Activated CD8-positive, alpha-beta memory T cell treated with anti-CD3 and anti-CD28 coated beads, Interleukin-2, amount 50 U/mL, for 48 hours (primary cell): Measurements from ENCODE around the gene TRO.

Experiments used
- DNase-seq: peaks from one replicate; pipeline ENCODE4 v3.0.0-alpha.2; 2020

The TRO gene

GRCh38 chrX:54920610-54921426 lies at the start of gene TRO:
Gene TRO (plus strand): TSS chrX:54920824. CDS start chrX:54922247, 1,423 bp downstream.
- no peak for DNase-seq

DNA sequence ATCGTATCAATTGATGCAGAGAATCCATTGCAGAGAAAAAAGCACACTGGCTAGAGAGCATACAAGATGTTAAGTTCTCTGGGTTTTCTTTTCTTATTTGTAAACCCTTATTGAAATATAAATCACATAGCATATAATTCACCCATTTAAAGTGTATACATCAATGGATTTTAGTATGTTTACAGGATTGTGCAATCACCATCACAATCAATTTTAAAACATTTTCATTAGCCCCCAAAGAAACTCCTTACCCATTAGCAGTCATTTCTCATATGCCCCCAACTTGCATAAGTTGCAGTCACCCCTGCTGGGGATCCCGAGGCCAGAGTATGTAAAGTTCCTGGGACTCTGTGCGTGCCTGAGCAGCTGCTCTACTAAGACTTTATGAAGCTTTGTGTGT lies 34.9 kb upstream of the TRO start:
- no peak for DNase-seq

DNA sequence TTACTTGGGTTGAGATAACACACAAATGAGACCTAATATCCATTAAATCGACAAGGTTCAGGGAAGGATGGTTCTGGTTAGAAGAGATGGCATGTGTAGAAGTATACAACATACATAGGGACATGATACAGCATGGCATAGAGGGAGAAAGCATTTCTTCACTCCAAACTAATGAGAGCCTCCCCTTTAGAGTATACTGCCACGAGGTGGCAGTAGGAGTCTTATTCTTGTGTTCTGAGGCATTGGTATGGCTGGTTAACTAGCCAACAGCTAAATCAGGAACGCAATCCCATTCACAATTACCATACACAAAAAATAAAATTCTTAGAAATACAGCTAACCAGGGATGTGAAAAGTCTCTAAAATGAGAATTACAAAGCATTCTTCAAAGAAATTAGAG lies 29.1 kb upstream of the TRO start:
- no peak for DNase-seq

DNA sequence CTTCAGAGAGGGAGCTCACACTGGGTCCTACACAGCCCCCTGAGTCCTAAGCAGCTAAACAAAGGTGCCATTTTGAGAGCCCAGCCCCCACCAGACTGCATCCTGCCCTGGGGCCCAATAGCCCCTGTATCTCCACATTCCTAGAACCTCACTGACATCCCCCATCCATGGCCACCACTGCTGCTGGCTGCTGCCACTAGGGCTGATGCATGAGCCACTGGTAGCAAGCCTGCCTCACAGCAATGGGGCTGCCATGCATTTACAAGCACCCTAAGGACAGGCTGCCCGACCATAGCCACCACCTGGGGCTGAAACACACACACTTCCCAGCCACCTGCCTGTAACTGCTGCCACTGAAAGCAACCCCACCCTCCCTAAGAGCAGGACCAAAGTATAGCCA lies 26.5 kb upstream of the TRO start:
- DNase-seq: no peak

- no peak for DNase-seq
Measured at GRCh38 chrX:54909941-54910340, 10.7 kb upstream of the TRO start.

- peak; percentile 78 for DNase-seq
Measured at GRCh38 chrX:54921427-54922021, 900 bp downstream of the TRO start.

GRCh38 chrX:54922547-54922946 lies 1.9 kb downstream of the TRO start:
- DNase-seq: no peak

DNA sequence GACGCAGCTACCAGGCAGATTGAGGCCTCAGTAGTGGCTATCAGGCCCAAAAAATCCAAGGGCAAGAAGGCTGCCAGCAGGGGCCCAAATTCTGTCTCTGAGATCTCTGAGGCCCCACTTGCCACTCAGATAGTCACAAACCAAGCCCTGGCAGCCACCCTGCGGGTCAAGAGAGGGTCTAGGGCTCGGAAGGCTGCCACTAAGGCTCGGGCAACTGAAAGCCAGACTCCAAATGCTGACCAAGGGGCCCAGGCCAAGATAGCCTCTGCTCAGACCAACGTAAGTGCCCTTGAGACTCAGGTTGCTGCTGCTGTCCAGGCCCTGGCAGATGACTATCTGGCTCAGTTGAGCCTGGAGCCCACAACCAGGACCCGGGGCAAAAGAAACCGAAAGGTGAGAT lies 2.8 kb downstream of the TRO start:
- DNase-seq: no peak

DNA sequence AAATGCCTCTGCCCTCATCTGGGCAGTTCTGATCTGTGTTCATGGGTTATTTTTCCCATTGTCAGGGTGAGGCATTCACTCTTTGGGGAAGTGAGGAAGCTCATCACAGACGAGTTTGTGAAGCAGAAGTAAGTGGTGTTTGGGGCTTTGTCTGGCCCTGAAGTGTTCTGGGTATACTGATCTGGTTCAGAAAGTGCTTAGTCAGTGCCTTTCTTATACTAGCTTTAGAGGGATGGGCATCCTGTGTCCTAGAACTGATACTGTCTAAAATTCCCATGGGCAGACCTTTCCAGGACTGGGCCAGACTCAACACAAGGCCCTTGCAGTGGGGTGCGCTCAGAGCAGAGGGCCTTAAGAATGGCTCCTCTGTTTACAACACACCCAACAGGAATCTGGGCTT lies 6.4 kb downstream of the TRO start:
- no peak for DNase-seq

GRCh38 chrX:54928876-54929275 lies 8.3 kb downstream of the TRO start:
- no peak for DNase-seq

DNA sequence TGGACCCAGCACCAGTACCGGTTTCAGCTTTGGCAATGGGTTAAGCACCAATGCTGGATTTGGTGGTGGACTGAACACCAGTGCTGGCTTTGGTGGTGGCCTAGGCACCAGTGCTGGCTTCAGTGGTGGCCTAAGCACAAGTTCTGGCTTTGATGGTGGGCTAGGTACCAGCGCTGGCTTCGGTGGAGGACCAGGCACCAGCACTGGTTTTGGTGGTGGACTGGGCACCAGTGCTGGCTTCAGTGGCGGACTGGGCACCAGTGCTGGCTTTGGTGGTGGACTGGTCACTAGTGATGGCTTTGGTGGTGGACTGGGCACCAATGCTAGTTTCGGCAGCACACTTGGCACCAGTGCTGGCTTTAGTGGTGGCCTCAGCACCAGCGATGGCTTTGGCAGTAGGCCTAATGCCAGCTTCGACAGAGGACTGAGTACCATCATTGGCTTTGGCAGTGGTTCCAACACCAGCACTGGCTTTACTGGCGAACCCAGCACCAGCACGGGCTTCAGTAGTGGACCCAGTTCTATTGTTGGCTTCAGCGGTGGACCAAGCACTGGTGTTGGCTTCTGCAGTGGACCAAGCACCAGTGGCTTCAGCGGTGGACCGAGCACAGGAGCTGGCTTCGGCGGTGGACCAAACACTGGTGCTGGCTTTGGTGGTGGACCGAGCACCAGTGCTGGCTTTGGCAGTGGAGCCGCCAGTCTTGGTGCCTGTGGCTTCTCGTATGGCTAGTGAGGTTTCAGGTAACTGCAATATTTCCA lies 9.8 kb downstream of the TRO start:
- no peak for DNase-seq

DNA sequence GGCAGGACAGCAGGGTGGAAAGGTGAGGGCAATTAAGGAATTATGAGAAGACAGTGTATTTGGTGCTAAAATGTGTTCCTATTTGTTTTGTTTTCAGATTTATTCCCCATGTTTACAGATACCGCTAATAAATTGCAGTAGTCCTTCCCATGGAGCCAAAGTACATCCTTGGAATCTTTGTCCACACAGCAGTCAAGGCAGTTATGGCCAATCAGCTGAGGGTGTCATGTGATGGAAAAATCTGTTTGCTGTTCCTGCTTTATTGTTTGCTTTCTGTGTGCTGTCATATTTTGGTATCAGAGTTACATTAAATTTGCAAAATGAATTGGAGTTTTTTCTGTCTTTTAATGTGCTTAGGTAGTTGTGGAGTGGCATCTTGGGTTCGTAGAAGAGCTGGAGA lies 10.5 kb downstream of the TRO start:
- no peak for DNase-seq

DNA sequence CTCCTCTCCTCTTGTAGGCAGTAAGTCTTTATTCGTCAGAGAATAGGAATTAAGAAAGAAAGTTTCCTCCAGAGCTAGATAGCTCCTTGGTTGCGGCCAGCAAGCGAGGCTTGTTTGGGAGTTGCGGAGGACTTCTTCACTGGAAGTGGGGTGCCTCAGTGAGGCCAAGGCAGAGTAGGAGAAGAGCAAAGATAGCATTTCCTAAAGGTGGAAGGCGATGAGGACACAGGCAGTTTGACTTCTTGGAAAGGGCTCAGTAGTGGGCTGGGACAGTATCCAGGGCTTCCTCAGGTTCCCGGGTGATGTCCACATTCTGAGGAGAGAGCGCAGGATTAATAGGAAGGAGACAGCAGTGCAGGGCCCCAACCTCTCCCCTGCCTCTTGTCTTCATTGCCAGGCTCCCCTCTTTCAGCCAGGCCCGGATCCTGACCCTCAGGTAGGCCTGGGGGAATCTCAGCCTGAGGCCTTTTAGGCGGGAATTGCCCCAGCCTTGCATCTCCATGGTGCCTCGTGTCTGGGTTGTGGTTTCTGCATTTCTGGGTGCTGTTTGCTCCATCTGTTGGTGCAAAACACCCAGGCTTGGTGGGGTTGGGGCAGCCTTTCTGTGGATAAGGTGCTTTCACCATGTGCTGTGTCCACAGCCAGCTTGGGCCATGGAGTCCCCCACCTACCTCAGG lies 12.7 kb downstream of the TRO start:
- DNase-seq: no peak

DNA sequence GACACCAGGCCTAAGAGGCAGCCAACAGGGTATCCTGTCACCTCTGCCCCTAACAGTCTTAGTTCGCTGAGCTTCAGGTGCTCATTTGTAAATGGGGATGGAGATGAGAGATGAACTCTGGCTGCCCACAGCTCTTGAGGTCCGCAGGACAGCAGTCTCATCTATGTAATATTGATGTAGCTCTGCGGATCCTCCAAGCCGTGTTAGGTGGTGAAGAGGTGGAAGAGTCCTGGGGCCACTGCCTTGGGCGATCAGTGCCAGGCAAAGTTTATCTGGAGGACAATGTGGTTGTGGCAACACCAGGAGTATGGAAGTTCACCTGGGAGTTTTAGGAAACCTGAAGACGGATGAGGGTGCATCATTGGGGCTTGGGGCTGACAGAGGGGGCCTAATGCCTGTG lies 13.4 kb downstream of the TRO start:
- no peak for DNase-seq

- no peak for DNase-seq
Measured at GRCh38 chrX:54934890-54935289, 14.3 kb downstream of the TRO start.

GRCh38 chrX:54935306-54935705 lies 14.7 kb downstream of the TRO start:
- DNase-seq: no peak

- DNase-seq: no peak
Measured at GRCh38 chrX:54937416-54937815, 16.8 kb downstream of the TRO start.

DNA sequence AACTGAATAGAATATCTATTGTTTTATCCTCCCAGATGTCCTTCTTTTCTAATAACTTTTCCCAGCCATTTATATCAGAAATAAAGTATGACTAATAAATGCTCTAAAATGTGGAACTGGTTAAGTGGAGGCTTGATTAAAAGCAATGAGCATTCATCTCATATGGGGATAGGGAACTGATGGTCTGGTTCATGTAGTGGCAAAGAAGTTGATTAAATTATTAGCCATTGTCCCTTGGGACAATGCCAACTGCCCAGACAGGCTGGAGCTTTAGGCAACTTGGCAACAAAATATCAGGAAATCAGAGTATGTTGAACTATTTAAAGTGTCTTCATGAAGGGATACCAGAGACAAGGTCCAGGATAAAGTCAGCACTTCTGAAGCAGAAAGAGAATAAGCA lies 24.2 kb downstream of the TRO start:
- no peak for DNase-seq

DNA sequence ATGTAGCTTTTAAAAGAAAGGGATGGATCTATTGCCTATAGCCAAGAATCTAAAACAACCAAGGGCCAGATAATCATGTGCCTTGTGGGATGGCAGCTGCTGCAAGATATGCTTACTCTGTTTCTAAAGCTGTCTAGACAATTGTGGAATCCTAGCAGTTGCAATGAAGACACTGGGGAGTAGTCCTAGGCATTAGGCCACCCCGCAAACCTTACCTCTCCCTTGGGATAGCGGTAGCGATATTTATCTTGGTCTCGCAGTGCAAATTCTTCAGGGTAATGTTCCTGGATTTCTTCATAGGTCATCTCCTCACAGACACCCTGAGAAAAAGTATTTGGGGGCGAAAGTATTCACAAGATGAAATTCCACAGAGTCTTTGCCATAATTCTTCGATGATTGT lies 24.6 kb downstream of the TRO start:
- no peak for DNase-seq

GRCh38 chrX:54950730-54951375 lies 30.2 kb downstream of the TRO start:
- no peak for DNase-seq

DNA sequence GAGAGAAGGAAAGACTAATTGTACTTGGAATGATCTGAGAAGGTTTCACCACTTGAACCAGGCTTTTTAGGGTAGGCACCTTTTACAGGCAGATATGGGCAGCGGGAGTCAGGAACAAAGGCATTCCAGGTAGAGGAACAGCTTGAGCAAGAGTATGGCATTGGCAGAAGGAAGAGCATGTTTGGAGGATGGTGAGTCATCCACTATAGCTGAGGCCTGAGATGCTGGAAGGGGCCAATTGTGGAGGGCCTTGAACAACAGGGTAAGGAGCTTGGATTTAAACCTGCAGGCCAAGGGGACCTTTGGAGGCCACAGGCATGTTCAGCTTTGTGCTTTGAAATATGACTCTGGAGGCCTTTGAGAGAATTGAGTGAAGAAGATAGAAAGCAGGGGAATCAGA lies 41.1 kb downstream of the TRO start:
- no peak for DNase-seq

GRCh38 chrX:54964766-54965497 lies 44.3 kb downstream of the TRO start:
- no peak for DNase-seq
